OCI-LY7 (cell line): Measurements from ENCODE around the gene SERPINE2.

ENCODE experiments used
- CTCF ChIP-seq: fragments of 200-600 bp; sonication (generic); conservative IDR thresholded peaks from 2 replicates; pipeline ENCODE4 v1.5.1; 2014; ENCODE audit warnings: mild to moderate bottlenecking, antibody characterized with exemption, low read length, moderate library complexity, mixed read lengths
- EZH2phosphoT487 ChIP-seq: fragments of 200-600 bp; sonication (generic); IDR thresholded peaks from 2 replicates; pipeline ENCODE4 v1.6.1; 2018; ENCODE audit warnings: low read depth, borderline replicate concordance, mild to moderate bottlenecking, mixed run types, antibody characterized with exemption, low read length, moderate library complexity, mixed read lengths

DNA sequence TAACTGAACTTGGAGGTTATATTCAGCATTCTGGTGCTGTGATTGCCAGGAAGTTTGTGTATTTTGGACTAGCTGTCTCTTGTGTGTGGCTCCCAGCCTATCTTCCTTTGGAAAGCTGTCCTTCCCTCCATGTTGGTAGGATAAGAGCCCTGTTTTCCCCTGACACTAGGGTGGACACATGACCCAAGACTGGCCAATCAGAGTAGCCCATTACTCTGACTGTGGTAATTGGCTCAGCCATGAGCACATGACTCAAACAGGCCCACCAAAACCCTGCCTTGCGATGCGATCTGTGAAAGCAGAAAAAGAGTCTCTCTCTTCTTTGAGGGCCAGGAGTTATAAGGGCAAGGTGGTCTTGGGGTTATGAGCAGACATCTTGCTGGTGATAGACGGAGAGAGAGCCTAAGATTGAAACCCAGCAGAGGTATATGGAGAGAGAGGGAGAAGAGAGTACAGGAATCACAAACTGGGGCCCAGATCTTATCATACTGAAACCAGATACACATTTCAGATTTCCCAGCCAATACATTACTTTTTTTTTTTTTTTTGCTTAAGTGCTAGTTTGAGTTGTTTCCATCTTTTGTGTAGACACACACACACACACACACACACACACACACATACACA lies 45.3 kb upstream of the SERPINE2 start:
- TF ChIP-seq CTCF: no peak
- TF ChIP-seq EZH2phosphoT487: no peak
